Measurements from ENCODE around the gene TMEM151A.

Gene TMEM151A

GRCh38 chr11:66283461-66284105 lies 8.1 kb upstream of the TMEM151A start:
- DNase-seq: no peak

GRCh38 chr11:66284526-66285078 lies 7.1 kb upstream of the TMEM151A start:
- no peak for DNase-seq

DNA sequence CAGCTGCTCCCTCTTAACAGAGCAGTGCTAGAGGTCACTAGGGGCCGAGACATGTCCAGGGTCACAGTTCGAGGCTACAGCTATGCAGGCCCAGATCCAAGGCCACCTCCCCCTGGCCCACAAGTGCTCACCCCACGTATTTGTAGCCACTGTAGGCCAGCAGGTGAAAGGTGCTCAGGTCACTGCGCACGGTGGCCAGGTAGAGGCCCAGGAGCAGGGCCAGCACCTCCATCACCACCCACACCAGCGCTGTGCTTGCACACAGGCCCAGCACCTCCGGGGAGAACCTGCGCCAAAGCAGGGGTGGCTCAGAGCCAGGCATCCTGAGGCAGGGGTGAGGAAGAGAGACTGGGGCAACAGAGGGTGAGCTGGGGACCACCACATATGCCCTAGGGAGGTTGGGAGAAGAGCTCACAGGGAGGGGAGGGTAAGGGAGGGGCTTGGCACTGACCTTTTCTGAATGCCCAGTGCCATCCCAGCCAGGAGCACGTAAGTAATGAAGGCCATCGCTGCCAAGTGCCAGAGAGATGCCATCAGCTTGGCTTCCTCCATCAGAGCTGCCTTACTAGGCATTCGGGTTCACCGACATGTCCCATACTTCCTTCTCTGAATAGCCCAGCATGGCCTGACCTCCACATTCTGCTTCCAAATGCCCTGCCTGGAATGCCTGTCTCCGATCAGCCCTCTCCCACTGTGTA lies 6.3 kb upstream of the TMEM151A start:
- DNase-seq: no peak

DNA sequence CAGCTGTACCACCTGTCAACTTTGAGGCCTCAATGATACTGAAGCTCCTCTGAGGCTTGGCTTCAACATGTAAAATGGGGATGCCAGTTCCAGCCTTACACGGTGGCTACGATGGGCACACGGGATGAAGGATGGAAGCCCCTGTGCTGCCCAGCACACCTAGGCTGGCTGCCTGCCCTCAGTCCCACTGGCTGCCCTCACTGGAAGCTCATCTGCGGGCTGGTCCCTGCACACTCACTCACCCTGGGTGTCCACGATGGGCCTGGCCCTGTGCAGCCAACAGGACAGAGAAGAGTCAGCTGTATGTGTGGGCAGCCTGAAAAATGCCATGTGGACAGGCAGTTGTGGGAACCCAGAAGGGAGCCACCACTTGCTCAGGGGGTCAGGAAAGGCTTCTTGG lies 5.0 kb upstream of the TMEM151A start:
- no peak for DNase-seq

DNA sequence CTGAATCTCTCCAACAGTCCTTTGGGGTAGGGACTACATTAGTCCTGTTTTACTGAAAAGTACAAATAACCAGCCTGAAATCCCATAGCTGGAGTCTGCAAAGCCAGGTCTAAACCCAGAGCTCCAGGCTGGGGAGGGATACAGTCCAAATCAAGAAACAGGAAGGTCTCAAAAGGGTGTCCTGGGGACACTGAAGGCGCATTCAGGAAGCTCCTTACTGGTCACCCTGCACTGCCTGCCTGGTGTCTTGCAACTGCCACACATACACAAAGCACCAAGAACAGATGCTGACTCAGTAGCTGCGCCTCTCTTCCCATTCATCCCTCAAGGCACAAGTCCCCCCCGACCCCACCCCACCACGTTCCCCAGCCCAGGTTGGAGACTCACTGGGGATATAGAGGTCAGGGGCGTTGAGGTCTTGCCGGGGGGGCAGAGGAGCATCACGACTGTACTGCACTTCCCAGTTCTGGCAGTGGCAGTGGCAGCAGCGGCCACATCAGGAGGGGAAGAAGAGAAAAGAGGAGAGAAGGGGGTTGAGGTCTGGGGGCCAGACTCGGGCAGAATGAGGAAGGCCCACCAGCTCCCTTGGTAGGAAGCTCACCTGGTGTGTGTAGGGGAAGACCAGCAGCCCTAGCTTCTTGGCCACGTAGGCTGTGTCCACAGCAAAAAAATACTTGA lies 4.3 kb upstream of the TMEM151A start:
- DNase-seq: no peak

DNA sequence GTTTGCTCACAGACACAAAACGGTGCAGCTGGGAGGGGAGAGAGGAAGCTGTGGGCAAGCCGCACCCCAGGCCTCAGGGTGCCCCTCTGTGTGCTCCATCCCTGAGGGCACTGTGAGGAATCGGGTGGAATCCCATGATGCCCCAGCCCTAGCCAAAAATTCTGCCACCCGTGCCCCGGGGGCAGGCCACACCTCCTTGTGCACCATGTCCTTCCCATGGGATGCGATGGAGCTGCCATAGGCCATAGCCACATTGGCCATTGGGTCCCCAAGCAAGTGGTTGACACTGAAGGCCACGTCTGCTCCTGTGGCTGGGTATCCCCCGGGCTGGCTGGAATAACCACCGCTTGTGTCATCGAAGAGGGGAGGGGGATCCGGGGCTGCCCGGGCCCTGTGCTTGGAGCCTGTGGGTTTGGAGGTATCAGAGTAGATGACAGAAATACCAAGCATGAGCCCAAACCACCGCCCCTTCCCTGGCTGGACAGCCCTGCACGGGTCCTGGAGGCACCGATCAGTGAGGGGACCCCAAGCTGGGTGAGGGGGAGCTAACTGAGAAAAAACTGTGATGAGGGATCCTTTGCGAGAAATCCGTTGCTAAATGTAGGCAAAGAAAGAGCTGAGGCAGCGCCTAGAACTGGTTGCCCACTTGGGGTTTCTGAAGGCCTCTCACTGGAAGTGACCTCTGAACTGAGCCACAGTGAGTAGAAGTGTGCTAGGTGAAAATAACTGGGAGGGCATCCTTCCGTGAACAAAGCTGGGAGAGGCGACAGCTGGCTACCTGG lies 3.6 kb upstream of the TMEM151A start:
- no peak for DNase-seq

GRCh38 chr11:66288671-66289547 lies 2.8 kb upstream of the TMEM151A start, which contains the start of gene YIF1A:
Gene YIF1A, minus strand, starts transcription at chr11:66289143. Its CDS starts 158 bp downstream, at chr11:66288985.
- peak; percentile 98 to 99 for DNase-seq

DNA sequence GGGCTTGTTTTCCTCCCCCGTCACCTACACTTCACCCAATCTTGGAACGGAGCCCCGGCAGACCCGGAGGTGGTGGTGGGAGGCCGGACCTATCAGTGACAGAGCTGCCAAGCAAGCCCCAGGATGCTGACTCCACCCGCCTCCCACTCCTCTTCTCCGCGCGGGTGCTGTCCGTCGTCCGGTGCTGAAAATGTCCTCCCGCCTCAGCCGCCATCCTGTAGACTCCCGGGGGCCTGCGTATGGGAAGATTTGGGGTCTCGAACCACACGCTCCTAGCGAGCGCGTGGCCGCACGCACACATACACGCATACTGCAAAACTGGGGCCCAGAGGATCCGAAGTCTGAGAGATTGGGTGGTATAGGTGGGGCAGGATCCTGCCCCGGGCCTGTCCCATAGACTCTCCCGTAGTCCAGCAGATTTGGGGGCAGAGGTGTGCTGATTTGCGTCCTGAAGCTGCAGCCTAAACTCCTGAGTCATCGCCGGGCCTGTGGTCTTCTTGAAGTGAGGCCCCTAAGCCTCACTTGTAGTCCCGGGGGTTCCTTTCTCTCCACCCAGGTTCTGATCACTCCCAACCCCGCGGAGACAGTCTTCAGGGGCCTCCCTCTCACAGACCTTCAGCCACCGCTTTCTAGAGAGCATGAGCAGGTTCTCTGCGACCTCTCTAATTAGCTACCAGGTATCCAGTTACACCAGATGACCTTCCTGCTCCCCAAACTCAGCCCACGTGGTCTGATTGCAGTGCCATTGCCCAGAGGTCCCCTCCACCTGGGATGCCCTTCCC lies 2.0 kb upstream of the TMEM151A start:
- no peak for DNase-seq

- no peak for DNase-seq
Observed at GRCh38 chr11:66290330-66290621, 1.4 kb upstream of the TMEM151A start.

- no peak for DNase-seq
Observed at GRCh38 chr11:66291303-66291705, 390 bp upstream of the TMEM151A start.

- no peak for DNase-seq
Observed at GRCh38 chr11:66292543-66293332, 1.0 kb downstream of the TMEM151A start.

DNA sequence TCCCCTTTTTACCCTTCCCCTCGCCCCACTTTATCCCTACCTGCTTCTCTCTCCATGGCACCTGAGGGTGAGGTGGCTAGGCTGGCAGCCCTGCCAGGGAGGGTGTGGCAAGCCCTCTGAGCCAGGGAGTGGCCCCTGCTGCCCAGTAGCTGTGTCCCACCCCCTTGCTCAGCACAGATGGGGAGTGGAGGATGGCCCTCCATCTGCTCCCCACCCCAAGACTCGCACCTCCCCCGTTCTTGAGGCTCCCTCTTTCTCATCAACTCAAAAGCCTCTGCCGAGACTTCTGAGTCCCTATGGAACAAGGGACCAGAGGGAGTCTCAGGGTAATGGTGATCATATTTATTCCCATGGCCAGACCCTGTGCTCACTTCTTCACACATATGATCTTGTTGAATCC lies 1.7 kb downstream of the TMEM151A start:
- DNase-seq: no peak

DNA sequence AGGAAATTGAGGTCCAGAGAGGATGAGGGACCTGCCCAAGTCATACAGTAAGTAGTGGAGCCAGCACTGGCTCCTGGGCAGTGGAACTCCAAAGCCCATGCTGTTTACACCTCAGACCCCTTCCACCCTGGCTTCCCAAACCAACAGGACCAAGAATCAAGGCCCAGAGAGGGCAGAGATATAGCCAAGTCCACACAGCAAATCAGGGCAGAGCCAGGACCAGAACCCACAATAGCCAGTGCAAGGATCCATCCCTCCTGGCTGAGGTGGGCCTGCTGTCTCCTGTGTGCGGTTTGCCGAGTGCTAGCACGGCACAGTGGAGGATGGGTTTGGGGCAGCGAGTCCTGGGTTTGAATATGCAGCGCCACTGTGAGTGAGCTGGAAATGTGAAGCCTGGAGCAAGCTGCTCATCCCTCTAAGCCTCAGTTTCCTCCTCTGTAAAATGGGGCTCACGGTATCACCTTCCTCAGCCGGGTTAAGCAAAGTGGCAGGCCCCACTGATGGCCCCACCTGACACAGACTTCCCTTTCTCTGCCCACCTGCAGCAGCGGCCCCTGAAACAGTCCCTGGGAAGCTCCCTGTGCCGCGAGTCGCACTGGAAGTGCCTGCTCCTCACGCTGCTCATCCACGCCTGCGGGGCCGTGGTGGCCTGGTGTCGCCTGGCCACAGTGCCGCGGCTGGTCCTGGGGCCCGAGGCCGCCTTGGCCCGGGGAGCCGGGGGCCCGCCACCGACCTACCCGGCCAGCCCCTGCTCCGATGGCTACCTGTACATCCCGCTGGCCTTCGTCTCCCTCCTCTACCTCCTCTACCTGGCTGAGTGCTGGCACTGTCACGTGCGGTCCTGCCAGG lies 2.3 kb downstream of the TMEM151A start:
- DNase-seq: no peak

- no peak for DNase-seq
Observed at GRCh38 chr11:66294626-66295620, 3.2 kb downstream of the TMEM151A start.

DNA sequence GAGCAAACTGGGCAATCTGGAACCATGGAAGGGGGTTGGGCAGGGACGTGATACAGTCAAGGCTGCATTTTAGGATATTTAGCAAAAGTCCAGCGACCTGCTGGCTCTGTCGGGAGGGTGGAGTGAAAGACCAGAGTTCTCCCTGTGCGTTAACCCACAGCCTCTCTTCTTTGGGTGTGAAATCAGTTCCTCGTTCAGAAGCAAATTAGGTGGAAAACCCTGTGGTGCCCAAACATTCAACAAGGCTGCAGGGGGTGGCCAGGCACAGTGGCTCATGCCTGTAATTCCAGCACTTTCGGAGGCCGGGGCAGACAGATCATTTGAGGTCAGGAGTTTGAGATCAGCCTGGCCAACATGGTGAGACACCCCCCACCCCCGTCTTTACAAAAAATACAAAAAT lies 5.9 kb downstream of the TMEM151A start:
- DNase-seq: no peak

DNA sequence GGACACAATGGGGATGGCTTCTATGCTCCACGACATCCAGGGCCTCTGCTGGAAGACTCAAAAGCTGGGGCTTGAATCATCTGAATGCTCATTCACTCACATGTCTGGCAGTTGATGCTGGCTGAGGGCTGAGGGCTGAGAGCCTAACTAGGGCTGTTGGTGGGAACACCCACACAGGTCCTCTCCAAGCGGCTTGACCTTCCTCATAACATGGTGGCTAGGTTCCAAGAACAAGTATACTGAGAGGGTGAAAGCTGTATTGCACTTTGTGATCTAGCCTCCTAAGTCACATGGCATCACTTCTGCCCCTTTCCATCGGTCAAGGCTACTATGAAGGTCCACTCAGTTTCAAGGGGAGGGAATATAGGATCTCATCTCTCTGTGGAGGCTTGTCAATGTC lies 7.5 kb downstream of the TMEM151A start:
- no peak for DNase-seq

- no peak for DNase-seq
Observed at GRCh38 chr11:66302656-66303055, 11.0 kb downstream of the TMEM151A start.

DNA sequence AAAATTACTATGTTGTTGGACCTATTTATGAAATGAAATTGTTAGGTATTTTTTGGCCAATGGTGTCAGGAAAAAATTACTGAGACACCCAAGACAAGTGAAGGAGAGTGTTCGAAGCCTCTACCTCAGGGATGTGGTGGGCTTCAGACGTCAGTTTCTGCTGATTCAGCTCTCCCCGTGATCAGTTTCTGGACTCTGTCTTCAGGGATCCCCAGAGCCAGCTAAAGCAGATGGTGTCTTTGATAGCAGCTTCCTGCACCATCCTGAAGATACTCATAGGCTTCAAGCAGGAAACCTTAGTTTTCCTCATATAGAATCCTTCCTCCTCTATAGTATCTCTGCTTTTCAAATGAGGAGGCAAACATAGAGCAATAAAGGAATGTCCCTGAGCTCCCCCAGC lies 17.8 kb downstream of the TMEM151A start:
- DNase-seq: no peak

Data from NCI-H524 (cell line).